ENCODE data around the gene FAAP20. TPM values are rescaled to one million over a fixed set of nuclear protein-coding genes. Genes with fewer than 3 reads are reported as not detected.

FAAP20 gene
- total RNA-seq, 4 donors from 2014 or later = 19.4 to 84.5 (median 34.9) TPM

DNA sequence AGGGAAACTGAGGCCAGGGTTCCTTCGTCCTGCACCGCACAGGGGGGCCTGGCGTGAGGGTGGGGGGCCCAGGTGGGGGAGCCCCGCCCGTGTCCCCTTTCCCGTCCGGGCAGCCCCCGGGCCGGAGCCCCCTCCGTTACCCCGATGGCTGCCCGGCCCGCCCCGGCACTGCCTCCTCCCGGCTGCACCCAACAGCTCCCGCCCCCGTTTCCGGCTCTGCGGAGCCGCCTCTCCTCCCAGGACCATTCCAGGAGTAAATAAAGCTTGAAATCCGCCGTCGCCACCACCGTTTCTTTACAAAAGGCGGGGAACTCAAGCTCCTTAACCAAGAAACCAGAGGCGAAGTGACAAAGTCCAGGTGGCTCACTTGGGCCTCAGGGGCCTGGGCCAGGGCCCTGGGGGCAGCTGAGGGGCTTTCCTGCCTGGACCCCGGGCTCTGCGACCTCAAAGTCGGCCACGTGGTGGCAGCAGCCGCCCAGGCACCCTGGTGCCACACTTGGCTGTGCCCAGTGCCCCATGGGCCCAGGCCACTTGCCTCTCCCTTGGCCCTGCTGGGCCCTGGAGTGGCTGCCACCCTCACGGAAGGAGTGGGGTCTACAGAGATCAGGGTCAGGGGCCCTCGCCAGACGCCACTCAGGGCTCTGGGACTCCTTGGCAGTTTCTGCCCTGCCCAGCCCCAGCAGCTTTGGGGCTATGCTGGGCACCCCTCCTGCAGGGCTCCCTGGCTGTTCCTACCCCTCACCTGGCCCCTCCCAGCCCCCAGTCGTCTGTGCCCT, 514 bp upstream of the FAAP20 start:
- peaks cover 41 to 69% (median 52%) of the 10 kb centered on the region in 4 donors for H3K4me1 ChIP-seq
- peak overlapping the region; percentile 91 to 97 (median 94) for H3K27ac ChIP-seq
- peak overlapping the region; percentile 47 to 84 (median 64) for H3K4me3 ChIP-seq
- intact Hi-C loops (cut with DNase I; ENCODE audit: low total_unique reads) (loop anchor here (10.0 kb wide), 1 partner anchor 1430 kb away; the partner anchor contains the start of gene TPRG1L), in situ Hi-C loops (cut with MboI; ENCODE audit: low pct_ligation_motif_present in 1 of 4, low pct_unique_long_range_greater_than_20kb in 1 of 4, low sequenced_read_pairs in 3 of 4) (loop anchor here (5.0 to 25.0 kb wide), 4 partner anchors 190 to 592 kb away; partner anchors contain the start of genes HES5 (in 1 of the 4) and PANK4 (in 1 of the 4))
- 1% methylated on average over 22 of the region's 35 CpGs; no CpG with 5 or more reads in 1 of the 2 donors for WGBS, 2 donors (ENCODE audit: low coverage in 1 of 2)
- no peaks in the 10 kb centered on the region for H3K27me3 ChIP-seq
- TF ChIP-seq POLR2AphosphoS5 (IDR thresholded peaks at IDR 0.05) (peak; percentile 38 to 59 (median 41)), POLR2A (IDR thresholded peaks at IDR 0.05) (peak; percentile 43), EP300 (IDR thresholded peaks at IDR 0.05; ENCODE audit: low read depth) (no peak)
- TF ChIP-seq, protein P1, sequence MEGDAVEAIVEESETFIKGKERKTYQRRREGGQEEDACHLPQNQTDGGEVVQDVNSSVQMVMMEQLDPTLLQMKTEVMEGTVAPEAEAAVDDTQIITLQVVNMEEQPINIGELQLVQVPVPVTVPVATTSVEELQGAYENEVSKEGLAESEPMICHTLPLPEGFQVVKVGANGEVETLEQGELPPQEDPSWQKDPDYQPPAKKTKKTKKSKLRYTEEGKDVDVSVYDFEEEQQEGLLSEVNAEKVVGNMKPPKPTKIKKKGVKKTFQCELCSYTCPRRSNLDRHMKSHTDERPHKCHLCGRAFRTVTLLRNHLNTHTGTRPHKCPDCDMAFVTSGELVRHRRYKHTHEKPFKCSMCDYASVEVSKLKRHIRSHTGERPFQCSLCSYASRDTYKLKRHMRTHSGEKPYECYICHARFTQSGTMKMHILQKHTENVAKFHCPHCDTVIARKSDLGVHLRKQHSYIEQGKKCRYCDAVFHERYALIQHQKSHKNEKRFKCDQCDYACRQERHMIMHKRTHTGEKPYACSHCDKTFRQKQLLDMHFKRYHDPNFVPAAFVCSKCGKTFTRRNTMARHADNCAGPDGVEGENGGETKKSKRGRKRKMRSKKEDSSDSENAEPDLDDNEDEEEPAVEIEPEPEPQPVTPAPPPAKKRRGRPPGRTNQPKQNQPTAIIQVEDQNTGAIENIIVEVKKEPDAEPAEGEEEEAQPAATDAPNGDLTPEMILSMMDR (IDR thresholded peaks at IDR 0.05) = peak; percentile 86 to 98 (median 93)
- H3K9me3 ChIP-seq = no peaks in the 10 kb centered on the region
- no peaks in the 10 kb centered on the region for H3K36me3 ChIP-seq
- peak; percentile 93 for DNase-seq

DNA sequence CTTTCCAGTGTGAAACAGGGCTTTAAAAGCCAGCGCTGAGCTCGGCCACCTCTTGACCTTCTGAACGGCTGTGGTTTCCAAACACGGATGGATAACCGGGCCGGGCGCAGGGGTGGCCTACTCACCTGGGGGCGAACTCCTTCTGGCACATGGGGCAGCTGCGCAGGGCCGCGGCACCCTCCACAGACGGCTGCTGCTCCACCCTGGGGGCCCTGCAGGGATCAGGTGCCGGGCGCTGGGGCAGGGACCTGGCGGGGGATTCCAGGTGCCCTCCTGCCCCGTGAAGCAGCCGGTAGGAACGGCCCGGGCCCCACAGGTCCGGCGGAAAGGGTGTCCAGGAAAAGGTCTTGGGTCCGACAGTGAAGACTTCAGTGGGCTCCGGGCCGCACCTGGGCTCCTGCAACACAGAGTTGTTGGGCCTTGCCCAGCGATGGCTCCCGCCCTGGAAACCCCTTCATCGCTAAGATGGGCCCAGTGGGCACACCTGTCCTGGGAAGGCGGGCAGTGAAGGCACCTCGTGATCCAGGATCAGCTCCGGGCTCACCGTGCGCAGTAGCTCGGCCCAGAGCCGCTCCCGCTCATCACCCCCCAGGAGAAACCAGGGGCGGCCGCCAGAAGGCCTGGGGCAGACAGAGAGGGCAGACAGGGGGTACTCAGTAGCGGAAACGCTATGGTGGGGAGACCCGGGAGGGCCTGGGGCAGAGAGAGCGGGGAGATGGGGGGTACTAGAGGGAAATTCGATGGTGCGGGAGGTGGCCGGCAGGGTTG, 874 bp downstream of the FAAP20 start:
- 36% methylated on average over 43 of the region's 44 CpGs; no CpG with 5 or more reads in 1 of the 2 donors for WGBS, 2 donors (ENCODE audit: low coverage in 1 of 2)
- H3K36me3 ChIP-seq = no peaks in the 10 kb centered on the region
- H3K4me3 ChIP-seq = peak overlapping the region; percentile 38 to 84 (median 64)
- no peak for TF ChIP-seq POLR2AphosphoS5 (IDR thresholded peaks at IDR 0.05)
- no peak for TF ChIP-seq EP300 (IDR thresholded peaks at IDR 0.05; ENCODE audit: low read depth)
- no peak for TF ChIP-seq POLR2A (IDR thresholded peaks at IDR 0.05)
- TF ChIP-seq, protein P1 (IDR thresholded peaks at IDR 0.05) = no peak
- in situ Hi-C loops (cut with MboI; ENCODE audit: low pct_ligation_motif_present in 1 of 4, low pct_unique_long_range_greater_than_20kb in 1 of 4, low sequenced_read_pairs in 3 of 4) = loop anchor here (10.0 to 25.0 kb wide), 3 partner anchors 191 to 594 kb away; partner anchors contain the start of genes HES5 (in 1 of the 4) and PANK4 (in 1 of the 4)
- peak overlapping the region; percentile 91 to 97 (median 94) for H3K27ac ChIP-seq
- no peaks in the 10 kb centered on the region for H3K9me3 ChIP-seq
- no peaks in the 10 kb centered on the region for H3K27me3 ChIP-seq
- no peak for DNase-seq
- peaks cover 31 to 67% (median 49%) of the 10 kb centered on the region in 4 donors for H3K4me1 ChIP-seq
- intact Hi-C loops (cut with DNase I; ENCODE audit: low total_unique reads) = loop anchor here (10.0 kb wide), 1 partner anchor 1431 kb away; the partner anchor contains the start of gene TPRG1L

DNA sequence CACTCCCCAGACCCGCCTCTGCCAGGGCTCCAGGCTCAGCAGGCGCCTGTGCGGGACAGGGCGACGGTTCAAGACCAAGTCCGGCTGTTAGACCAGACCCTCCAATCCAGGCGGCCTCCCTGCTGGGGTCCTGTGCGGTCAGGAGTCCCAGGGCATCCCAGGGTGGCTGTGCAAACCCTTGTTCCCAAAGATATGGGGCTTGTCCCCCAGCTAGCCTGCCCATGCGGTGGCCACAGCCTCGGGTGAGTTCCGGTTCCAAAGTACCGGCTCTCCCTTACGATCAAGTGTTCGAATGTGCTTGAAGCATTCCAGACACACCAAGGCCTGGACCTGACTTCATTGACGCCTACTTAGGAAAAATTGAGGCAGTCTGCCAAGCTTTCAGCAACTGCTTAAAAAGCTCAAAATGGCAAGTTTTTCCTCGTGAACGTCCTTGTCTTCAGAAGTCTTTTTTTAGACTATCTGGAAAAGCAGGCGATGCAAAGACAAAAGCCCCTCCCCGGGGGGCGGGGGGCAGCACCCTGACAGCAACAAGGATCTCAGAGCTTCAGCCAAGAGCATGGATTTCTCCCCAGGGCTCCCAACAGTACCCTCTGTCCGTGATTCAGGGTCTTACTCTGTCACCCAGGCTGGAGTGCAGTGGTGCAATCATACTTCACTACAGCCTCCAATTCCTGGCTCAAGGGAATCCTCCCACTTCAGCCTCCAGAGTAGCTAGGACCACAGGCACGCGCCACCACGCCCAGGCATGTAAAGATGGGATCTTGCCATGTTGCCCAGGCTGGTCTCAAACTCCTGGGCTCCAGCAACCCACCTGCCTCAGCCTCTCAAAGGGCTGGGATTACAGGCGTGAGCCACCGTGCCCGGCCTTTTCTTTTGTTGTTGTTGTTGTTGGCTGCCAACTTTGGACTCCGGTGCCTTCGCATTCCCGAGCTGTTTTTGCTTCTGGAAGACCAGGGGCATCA, 2.3 kb downstream of the FAAP20 start:
- DNase-seq = no peak
- Histone ChIP-seq H3K27me3 (no peaks in the 10 kb centered on the region), H3K27ac (peak overlapping the region; percentile 91 to 97 (median 94)), H3K9me3 (no peaks in the 10 kb centered on the region), H3K4me1 (peaks cover 30 to 65% (median 45%) of the 10 kb centered on the region in 4 donors), H3K4me3 (no peak overlapping the region), H3K36me3 (no peaks in the 10 kb centered on the region)
- TF ChIP-seq POLR2AphosphoS5 (IDR thresholded peaks at IDR 0.05) (peak in 2 of 3 donors; percentile 39 to 51), POLR2A (IDR thresholded peaks at IDR 0.05) (no peak)
- in situ Hi-C loops (cut with MboI; ENCODE audit: low pct_ligation_motif_present in 1 of 4, low pct_unique_long_range_greater_than_20kb in 1 of 4, low sequenced_read_pairs in 3 of 4) = loop anchor here (10.0 to 25.0 kb wide), 3 partner anchors 192 to 595 kb away; partner anchors contain the start of genes HES5 (in 1 of the 4) and PANK4 (in 1 of the 4)
- intact Hi-C loops (cut with DNase I; ENCODE audit: low total_unique reads) = loop anchor here (10.0 kb wide), 1 partner anchor 1432 kb away; the partner anchor contains the start of gene TPRG1L
- WGBS, 2 donors (ENCODE audit: low coverage in 1 of 2) = 77 to 87% methylated on average over 9 to 30 of the region's 30 CpGs
